ENCODE results near the gene RASGRF1.

RASGRF1 gene

GRCh38 chr15:78979456-78980320, 110.9 kb downstream of the RASGRF1 start:
- Mint-ChIP-seq H3K4me3 (no peak overlapping the region), H3K27me3 (peaks cover 41% of the 10 kb centered on the region), H3K27ac (ENCODE audit: low read depth) (no peak overlapping the region), H3K4me1 (no peaks in the 10 kb centered on the region), H3K9me3 (no peaks in the 10 kb centered on the region), H3K36me3 (ENCODE audit: insufficient read depth) (peaks cover 3% of the 10 kb centered on the region)
- ATAC-seq (replicated peaks; ENCODE audit: extremely low read depth, poor library complexity, severe bottlenecking) (no peak), DNase-seq (ENCODE audit: low spot score in 2 of 2) (peak in 1 of 2 donors; percentile 13)

GRCh38 chr15:78978601-78979179, 111.9 kb downstream of the RASGRF1 start:
- ATAC-seq (replicated peaks; ENCODE audit: extremely low read depth, poor library complexity, severe bottlenecking) (no peak), DNase-seq (ENCODE audit: low spot score in 2 of 2) (no peak)
- no peaks in the 10 kb centered on the region for H3K4me1 Mint-ChIP-seq
- H3K36me3 Mint-ChIP-seq (ENCODE audit: insufficient read depth): peaks cover 2% of the 10 kb centered on the region
- H3K9me3 Mint-ChIP-seq: no peaks in the 10 kb centered on the region
- H3K27me3 Mint-ChIP-seq: peaks cover 31% of the 10 kb centered on the region
- no peak overlapping the region for H3K4me3 Mint-ChIP-seq
- H3K27ac Mint-ChIP-seq (ENCODE audit: low read depth): peak overlapping the region; percentile 78

- H3K27me3 Mint-ChIP-seq: peaks cover 23% of the 10 kb centered on the region
- ATAC-seq (replicated peaks; ENCODE audit: extremely low read depth, poor library complexity, severe bottlenecking): no peak
- H3K36me3 Mint-ChIP-seq (ENCODE audit: insufficient read depth): peaks cover 2% of the 10 kb centered on the region
- H3K4me1 Mint-ChIP-seq: no peaks in the 10 kb centered on the region
- no peak overlapping the region for H3K27ac Mint-ChIP-seq (ENCODE audit: low read depth)
- no peak overlapping the region for H3K4me3 Mint-ChIP-seq
- no peak for DNase-seq (ENCODE audit: low spot score in 2 of 2)
- no peaks in the 10 kb centered on the region for H3K9me3 Mint-ChIP-seq
These were observed 112.8 kb downstream of the RASGRF1 start for GRCh38 chr15:78977591-78978347.

DNA sequence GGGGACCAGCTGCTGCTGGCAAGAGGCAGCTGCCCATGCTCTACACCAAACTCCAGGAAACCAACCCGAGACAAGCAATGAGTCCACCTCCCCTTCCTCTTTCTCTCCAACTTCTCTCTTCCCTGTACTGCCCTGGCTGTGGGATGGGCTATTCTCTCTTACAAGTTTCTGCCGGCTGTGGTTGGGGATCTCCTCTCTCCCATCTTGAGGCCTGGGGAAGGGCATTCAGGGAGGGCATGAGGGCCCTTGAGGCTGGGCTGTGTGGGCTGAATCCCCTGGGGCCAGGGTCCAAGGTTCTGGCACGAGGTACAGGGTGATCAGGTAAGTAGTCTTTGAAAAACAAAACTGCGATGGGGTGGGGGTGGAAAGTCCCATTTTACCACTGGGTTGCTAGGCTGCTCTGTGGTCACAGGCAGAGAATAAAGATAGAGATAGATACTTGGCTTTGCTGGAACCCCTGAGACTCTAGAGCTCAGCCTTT, 113.4 kb downstream of the RASGRF1 start:
- ATAC-seq (replicated peaks; ENCODE audit: extremely low read depth, poor library complexity, severe bottlenecking): no peak
- no peak overlapping the region for H3K4me3 Mint-ChIP-seq

DNA sequence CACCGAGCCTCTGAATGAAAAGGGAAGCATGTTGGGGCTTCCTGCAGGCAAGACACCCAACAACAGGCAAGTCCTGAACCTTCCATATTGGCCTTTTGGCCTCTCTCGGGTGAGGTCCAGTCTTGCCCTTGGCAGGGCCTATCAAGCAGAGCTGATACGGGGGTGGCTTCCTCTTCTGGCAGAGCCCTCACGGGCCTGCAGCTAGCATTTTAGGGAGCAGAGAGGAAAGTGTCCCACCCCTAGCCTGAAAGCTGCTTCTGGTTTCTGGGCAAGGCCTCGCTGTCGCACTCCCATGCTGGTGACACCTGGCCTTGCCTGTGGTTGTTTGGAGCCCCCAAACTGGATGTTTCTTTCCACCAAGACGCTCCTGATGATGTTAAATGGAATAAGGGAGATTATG, 113.9 kb downstream of the RASGRF1 start:
- Mint-ChIP-seq H3K9me3 (no peaks in the 10 kb centered on the region), H3K4me1 (no peaks in the 10 kb centered on the region), H3K4me3 (no peak overlapping the region), H3K36me3 (ENCODE audit: insufficient read depth) (peaks cover 2% of the 10 kb centered on the region), H3K27me3 (peaks cover 13% of the 10 kb centered on the region), H3K27ac (ENCODE audit: low read depth) (no peak overlapping the region)
- ATAC-seq (replicated peaks; ENCODE audit: extremely low read depth, poor library complexity, severe bottlenecking): no peak
- no peak for DNase-seq (ENCODE audit: low spot score in 2 of 2)

More for the DNA sequence above, 113.4 kb downstream of the RASGRF1 start:
- no peak overlapping the region for H3K27ac Mint-ChIP-seq (ENCODE audit: low read depth)
- H3K36me3 Mint-ChIP-seq (ENCODE audit: insufficient read depth): peaks cover 2% of the 10 kb centered on the region
- no peaks in the 10 kb centered on the region for H3K9me3 Mint-ChIP-seq
- no peaks in the 10 kb centered on the region for H3K4me1 Mint-ChIP-seq
- peaks cover 17% of the 10 kb centered on the region for H3K27me3 Mint-ChIP-seq
- DNase-seq (ENCODE audit: low spot score in 2 of 2): no peak

DNA sequence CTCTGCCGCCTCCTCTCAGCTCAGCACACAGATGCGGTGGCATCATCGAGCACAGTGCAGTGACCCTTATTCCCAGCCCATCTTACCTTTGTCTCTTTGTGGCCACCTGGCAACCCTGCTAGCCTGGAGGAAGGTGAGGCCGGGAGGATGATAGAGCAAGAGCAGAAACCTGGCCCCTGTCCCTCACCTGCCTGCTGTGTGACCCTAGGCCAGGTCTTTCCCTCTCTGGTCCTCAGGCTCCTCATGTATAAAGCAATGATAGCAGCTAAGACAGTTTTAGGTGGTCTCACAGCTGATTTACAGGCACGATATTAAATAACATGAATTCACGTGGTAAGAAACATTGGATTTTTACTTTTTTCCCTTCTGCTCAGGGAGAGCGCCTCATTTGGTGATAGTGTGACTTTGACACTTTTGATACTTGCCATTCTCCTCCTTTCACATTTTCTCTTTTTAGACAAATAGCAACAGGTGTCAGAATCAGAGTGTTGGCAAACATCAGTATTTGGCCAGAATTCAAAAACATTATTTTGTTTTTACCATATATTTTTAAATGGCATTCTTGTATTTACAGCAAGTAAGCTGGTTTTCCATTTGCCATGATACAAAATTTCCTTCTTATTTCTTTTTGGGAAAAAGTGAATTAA, 116.2 kb downstream of the RASGRF1 start:
- Mint-ChIP-seq H3K9me3 (no peaks in the 10 kb centered on the region), H3K27ac (ENCODE audit: low read depth) (no peak overlapping the region), H3K27me3 (peaks cover 10% of the 10 kb centered on the region), H3K4me3 (no peak overlapping the region), H3K4me1 (no peaks in the 10 kb centered on the region), H3K36me3 (ENCODE audit: insufficient read depth) (no peaks in the 10 kb centered on the region)
- ATAC-seq (replicated peaks; ENCODE audit: extremely low read depth, poor library complexity, severe bottlenecking) (no peak), DNase-seq (ENCODE audit: low spot score in 2 of 2) (no peak)

DNA sequence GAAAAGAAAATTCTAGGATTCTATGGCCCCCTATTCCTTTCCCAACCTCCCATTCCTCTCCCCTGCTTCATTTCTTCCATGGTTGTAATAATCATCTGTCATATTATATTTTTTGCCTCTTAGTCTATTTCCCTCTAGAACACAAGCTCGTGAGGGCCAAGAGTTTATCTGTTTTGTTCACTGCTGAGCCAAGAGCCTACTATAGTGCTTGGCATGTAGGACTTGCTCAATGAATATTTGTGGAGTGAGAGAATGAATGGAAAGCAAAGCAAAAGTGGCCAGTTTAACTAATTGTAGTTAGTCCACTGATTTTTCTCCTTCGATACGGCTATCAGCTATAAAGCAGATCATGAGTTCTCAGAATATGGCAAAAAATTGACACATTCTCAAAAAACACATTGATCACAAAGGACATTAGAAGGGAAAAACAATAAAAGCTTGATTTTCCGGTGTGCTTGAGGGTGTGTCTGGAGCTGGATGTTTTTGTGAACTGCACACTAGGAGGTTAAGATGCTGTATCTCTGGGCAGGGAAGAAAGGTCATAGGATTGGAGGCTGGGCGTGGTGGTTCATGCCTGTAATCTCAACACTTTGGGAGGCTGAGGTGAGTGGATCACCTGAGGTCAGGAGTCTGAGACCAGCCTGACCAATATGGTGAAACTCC, 120.8 kb downstream of the RASGRF1 start:
- H3K4me3 Mint-ChIP-seq: no peak overlapping the region
- no peak overlapping the region for H3K27ac Mint-ChIP-seq (ENCODE audit: low read depth)
- DNase-seq (ENCODE audit: low spot score in 2 of 2) (no peak), ATAC-seq (replicated peaks; ENCODE audit: extremely low read depth, poor library complexity, severe bottlenecking) (no peak)
- no peaks in the 10 kb centered on the region for H3K9me3 Mint-ChIP-seq
- H3K27me3 Mint-ChIP-seq: no peaks in the 10 kb centered on the region
- no peaks in the 10 kb centered on the region for H3K36me3 Mint-ChIP-seq (ENCODE audit: insufficient read depth)
- no peaks in the 10 kb centered on the region for H3K4me1 Mint-ChIP-seq

GRCh38 chr15:78968539-78969271, 121.9 kb downstream of the RASGRF1 start:
- Mint-ChIP-seq H3K4me3 (no peak overlapping the region), H3K27ac (ENCODE audit: low read depth) (no peak overlapping the region), H3K4me1 (no peaks in the 10 kb centered on the region), H3K36me3 (ENCODE audit: insufficient read depth) (no peaks in the 10 kb centered on the region), H3K9me3 (no peaks in the 10 kb centered on the region), H3K27me3 (no peaks in the 10 kb centered on the region)
- DNase-seq (ENCODE audit: low spot score in 2 of 2) (no peak), ATAC-seq (replicated peaks; ENCODE audit: extremely low read depth, poor library complexity, severe bottlenecking) (no peak)

- H3K4me3 Mint-ChIP-seq: no peak overlapping the region
- DNase-seq (ENCODE audit: low spot score in 2 of 2) (no peak), ATAC-seq (replicated peaks; ENCODE audit: extremely low read depth, poor library complexity, severe bottlenecking) (no peak)
- no peaks in the 10 kb centered on the region for H3K4me1 Mint-ChIP-seq
- no peaks in the 10 kb centered on the region for H3K9me3 Mint-ChIP-seq
- H3K27ac Mint-ChIP-seq (ENCODE audit: low read depth): no peak overlapping the region
- H3K27me3 Mint-ChIP-seq: no peaks in the 10 kb centered on the region
- no peaks in the 10 kb centered on the region for H3K36me3 Mint-ChIP-seq (ENCODE audit: insufficient read depth)
These were observed 122.5 kb downstream of the RASGRF1 start for GRCh38 chr15:78968114-78968513.

DNA sequence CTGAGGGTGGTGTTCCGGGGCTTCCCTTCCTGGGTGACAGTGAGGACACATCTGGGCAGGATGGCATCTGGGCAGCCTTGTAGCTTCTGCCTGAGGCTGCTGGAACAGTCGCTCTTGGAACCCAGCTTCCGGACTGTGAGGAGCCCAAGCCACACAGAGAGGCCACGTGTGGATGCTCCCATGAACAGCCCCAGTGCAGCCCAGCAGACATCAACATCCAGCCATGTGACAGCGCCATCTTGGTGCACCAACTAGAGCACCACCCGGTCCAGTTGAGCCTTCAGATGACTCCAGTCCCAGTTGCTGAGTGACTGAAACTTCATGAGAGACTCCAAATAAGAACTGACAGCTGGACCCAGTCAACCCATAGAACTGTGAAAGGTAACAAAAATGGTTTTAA, 130.3 kb downstream of the RASGRF1 start:
- H3K4me1 Mint-ChIP-seq: no peaks in the 10 kb centered on the region
- H3K4me3 Mint-ChIP-seq: no peak overlapping the region
- no peaks in the 10 kb centered on the region for H3K36me3 Mint-ChIP-seq (ENCODE audit: insufficient read depth)
- ATAC-seq (replicated peaks; ENCODE audit: extremely low read depth, poor library complexity, severe bottlenecking) (no peak), DNase-seq (ENCODE audit: low spot score in 2 of 2) (no peak)
- no peaks in the 10 kb centered on the region for H3K9me3 Mint-ChIP-seq
- H3K27ac Mint-ChIP-seq (ENCODE audit: low read depth): no peak overlapping the region
- H3K27me3 Mint-ChIP-seq: no peaks in the 10 kb centered on the region

DNA sequence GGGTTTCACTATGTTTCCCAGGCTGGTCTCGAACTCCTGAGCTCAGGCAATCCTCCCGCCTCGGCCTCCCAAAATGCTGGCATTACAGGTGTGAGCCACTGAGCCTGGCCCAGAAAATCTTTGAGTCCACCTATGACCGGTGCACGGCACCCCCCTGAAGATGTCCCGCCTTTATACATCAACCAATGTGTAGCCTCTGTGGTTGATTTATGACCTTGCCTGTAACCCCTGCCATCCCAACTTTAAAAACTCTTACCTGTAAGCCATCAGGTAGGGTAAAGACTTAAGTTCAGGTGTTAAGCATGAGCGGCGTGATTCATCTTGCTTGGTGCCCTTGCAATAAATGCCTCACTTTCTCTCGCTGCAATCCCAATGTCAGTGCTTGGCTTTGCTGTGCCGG, 131.2 kb downstream of the RASGRF1 start:
- no peaks in the 10 kb centered on the region for H3K9me3 Mint-ChIP-seq
- DNase-seq (ENCODE audit: low spot score in 2 of 2): no peak
- no peak for ATAC-seq (replicated peaks; ENCODE audit: extremely low read depth, poor library complexity, severe bottlenecking)
- H3K4me3 Mint-ChIP-seq: no peak overlapping the region
- H3K4me1 Mint-ChIP-seq: no peaks in the 10 kb centered on the region
- H3K27me3 Mint-ChIP-seq: peaks cover 5% of the 10 kb centered on the region
- H3K36me3 Mint-ChIP-seq (ENCODE audit: insufficient read depth): no peaks in the 10 kb centered on the region
- H3K27ac Mint-ChIP-seq (ENCODE audit: low read depth): no peak overlapping the region

Measured in central memory CD8-positive, alpha-beta T cell (primary cell).